CD4-positive, alpha-beta T cell treated with Interferon gamma for 1 hour (primary cell): ENCODE data around the gene ALG2.

Experiments used
- DNase-seq: peaks from one replicate; pipeline ENCODE4 v3.0.0-alpha.2; 2020

The ALG2 gene

GRCh38 chr9:99169982-99170761 is 51.6 kb downstream of the ALG2 start:
- no peak for DNase-seq

- no peak for DNase-seq
Measured at GRCh38 chr9:99169086-99169485, 52.7 kb downstream of the ALG2 start.

- DNase-seq: no peak
Measured at GRCh38 chr9:99167694-99168093, 54.0 kb downstream of the ALG2 start.

- DNase-seq: no peak
Measured at GRCh38 chr9:99167119-99167518, 54.6 kb downstream of the ALG2 start.
